NCI-H1417 (cell line): ENCODE results near the gene MOCOS.
A peak's percentile ranks its signal among the peaks of the same experiment; 100 is the strongest.
"Not testable (repeated sequence)": the region's sequence is repeated elsewhere in the genome, so short reads cannot be mapped to it uniquely, and the experiment has no call there.

Experiments
- DNase-seq, 3 experiments: peaks; one replicate each; lab custom pipeline; 2025; lab: John Stamatoyannopoulos, UW

Gene MOCOS, protein sequence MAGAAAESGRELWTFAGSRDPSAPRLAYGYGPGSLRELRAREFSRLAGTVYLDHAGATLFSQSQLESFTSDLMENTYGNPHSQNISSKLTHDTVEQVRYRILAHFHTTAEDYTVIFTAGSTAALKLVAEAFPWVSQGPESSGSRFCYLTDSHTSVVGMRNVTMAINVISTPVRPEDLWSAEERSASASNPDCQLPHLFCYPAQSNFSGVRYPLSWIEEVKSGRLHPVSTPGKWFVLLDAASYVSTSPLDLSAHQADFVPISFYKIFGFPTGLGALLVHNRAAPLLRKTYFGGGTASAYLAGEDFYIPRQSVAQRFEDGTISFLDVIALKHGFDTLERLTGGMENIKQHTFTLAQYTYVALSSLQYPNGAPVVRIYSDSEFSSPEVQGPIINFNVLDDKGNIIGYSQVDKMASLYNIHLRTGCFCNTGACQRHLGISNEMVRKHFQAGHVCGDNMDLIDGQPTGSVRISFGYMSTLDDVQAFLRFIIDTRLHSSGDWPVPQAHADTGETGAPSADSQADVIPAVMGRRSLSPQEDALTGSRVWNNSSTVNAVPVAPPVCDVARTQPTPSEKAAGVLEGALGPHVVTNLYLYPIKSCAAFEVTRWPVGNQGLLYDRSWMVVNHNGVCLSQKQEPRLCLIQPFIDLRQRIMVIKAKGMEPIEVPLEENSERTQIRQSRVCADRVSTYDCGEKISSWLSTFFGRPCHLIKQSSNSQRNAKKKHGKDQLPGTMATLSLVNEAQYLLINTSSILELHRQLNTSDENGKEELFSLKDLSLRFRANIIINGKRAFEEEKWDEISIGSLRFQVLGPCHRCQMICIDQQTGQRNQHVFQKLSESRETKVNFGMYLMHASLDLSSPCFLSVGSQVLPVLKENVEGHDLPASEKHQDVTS

GRCh38 chr18:36187193-36187825, at the start of gene MOCOS:
MOCOS (plus strand) TSS chr18:36187497; CDS start chr18:36187540, 43 bp downstream.
- peak in 1 of 3 experiments; percentile 3 for DNase-seq

- DNase-seq = peak in 1 of 3 experiments; percentile 9
Measured at GRCh38 chr18:36139245-36139644, 48.1 kb upstream of the MOCOS start.

- DNase-seq = no peak
Measured at GRCh38 chr18:36141576-36141975, 45.7 kb upstream of the MOCOS start.

GRCh38 chr18:36142751-36143150, 44.5 kb upstream of the MOCOS start:
- DNase-seq = no peak

- DNase-seq = no peak
Measured at GRCh38 chr18:36143391-36143790, 43.9 kb upstream of the MOCOS start.

GRCh38 chr18:36149514-36150289, 37.6 kb upstream of the MOCOS start:
- DNase-seq = no peak

DNA sequence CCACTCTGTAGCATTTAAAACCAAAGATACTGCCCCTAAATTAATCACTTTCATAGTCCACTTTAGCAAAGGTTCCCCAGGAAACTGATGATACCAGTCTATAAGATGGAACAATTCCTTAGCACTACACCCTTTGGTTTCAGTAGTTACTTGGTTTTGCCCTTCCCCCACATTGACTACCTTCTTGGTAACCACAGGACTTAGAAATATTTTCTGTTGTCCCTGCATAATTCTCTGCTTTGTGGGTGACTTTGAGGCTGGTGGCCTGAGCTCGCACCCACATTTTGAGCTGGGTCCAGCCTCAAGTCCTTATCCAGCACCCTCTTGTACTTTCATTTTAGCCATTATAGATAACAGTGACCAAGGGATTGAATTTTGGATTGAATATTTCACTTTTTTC, 34.5 kb upstream of the MOCOS start:
- no peak for DNase-seq

DNA sequence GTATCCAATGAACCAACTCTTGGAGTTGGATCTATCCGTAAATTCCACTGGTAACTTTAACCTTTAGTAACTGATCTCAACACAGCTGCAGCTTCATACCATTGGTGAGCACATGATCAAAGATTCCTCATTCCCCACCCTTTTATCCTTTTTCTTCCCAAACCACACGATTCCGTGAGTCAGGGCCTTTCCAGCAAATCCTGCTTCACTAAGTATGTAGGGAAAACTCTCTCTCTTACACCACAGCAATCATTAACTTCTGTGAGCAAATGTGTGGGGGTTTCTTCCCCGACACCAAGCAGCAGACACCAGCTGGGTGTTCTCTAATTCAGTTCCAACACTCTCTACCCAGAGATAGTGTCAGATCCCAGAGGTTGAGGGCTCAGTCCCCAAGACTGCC, 34.1 kb upstream of the MOCOS start:
- no peak for DNase-seq

DNA sequence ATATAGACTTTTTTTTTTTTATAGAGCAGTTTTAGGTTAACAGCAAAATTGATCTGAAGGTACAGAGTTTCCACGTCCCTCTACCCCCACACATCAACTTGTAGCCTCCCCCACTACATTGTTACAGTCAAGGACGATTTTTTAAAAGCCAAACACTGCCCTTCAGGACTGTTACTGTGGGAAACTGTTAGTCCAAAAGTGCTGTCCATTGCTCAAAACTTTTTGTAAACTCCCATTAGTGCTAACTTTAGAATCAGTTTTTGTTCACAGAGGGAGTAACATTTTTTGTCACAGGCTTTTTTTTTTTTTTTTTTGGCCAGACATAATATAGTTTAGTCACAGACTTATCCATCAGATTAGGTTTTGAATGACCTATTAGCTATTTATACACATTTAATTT, 33.5 kb upstream of the MOCOS start:
- DNase-seq = no peak

DNA sequence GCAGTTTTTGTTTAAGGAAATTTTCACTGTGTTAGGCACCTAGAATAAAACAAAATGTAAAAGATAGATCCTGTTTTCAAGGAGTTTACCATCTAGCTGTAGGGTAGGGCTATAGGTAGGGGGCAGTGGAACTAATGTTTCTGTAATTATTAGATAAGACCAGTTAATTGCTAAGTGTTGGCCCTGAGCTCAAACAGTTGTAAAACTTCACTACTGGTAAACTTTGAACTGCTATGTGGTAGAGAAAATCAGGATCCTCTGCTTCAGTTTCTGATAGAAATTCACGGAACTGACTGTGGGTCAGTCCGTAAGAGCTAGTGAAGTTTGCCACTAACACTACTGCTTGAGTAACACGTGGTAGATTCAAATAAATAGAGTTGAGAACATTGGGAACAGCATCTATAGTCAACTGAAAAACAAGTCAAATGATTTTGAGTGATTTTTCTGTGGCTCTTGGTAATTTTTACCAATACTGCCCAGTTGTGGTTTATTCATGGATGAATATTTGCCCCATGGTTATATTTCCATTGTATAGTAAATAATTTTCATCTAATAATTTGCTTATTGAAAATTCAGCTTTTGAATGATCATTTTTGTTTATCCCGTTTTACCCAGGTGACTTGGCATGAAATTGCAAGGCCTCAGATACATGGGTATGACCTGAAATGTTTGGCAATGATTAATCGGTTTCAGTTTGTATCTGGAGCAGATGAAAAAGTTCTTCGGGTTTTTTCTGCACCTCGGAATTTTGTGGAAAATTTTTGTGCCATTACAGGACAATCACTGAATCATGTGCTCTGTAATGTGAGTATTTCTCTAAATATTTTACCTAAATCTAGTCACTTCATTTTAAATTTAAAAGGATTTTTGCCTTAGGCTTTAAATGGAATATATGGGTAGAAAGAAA, 31.2 kb upstream of the MOCOS start:
- no peak for DNase-seq

DNA sequence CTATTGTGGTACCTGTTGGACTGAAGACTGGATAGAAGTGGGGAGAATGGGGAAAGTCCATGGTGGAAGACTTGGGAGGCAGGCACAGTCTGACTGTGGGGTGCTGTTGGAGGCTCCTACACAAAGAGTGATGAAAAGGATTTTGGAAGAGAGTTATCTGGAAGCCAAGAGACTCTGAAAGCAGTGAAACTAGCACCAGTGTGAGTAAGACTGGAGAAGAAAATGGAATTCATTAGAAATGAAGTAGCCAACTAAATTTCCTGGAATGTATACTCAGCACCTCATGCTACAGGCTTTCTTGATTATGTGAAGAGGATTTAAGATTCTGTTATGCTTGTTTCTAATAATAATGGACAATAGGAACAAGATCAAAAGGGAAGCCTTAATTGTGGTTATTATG, 29.9 kb upstream of the MOCOS start:
- DNase-seq = no peak

GRCh38 chr18:36158266-36158867, 28.9 kb upstream of the MOCOS start:
- DNase-seq = no peak

- no peak for DNase-seq
Measured at GRCh38 chr18:36160959-36161371, 26.3 kb upstream of the MOCOS start.

DNA sequence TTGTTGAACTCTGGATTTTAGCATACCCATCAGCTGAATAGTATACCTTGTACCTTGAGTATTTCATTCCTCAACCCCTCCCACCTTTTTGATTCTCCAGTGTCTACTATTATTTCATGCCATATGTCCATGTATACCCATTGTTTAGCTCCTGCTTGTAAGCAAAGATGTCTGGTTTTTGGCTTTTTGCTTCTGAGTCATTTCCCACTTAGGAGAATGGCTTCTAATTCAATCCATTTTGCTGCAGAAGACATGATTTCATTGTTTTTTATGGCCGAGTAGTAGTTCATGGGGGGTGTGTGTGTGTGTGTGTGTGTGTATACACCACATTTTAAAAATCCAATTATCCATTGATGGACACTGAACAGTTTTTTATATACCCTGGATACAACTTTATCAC, 24.3 kb upstream of the MOCOS start:
- no peak for DNase-seq

- DNase-seq = no peak
Measured at GRCh38 chr18:36167692-36168218, 19.5 kb upstream of the MOCOS start.

- not testable (repeated sequence) for DNase-seq
Measured at GRCh38 chr18:36168296-36168695, 19.0 kb upstream of the MOCOS start.

DNA sequence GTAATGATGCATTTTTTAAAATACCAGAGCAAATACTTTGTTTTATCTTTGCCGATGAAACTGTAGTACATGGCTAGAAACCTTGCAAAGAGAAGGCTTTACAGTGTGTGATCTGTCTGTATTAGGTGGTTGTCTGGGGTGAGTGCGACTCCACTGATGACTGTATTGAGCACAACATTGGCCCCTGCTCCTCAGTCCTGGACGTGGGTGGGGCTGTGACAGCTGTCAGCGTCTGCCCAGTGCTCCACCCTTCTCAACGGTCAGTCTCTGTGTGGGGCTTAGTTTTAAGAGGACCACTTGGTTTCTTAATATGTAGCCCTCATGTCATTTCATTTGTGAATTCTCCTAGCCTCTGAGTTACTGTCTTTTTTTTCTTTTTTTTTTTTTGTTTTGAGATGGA, 17.4 kb upstream of the MOCOS start:
- no peak for DNase-seq

GRCh38 chr18:36175481-36175880, 11.8 kb upstream of the MOCOS start:
- DNase-seq = no peak

GRCh38 chr18:36176177-36176584, 11.1 kb upstream of the MOCOS start:
- no peak for DNase-seq

DNA sequence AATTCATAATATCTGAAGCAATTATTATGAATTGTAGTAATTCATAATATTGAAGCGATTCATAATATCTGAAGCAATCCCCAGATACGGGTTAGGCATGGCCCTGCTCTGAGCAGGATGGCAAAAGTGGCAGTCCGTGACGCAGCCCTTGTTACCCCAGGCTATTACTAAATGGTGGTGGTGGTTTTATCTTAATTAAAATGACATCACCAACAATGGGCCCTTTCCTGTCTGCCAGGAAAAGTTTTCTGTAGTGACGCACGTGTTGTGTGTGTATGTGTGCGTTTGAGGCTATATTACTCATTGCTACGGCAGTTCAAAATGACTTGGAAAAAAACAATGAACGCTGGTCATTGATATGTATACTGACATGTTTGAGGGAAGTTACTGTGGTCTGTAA, 10.6 kb upstream of the MOCOS start:
- DNase-seq = no peak
